WI38 (cell line): ENCODE data around the gene TMPRSS9.

ENCODE experiments used
- H3K4me3 ChIP-seq: 2 replicates; pipeline ENCODE4 v1.5.1; 2011; ENCODE audit warnings: low read depth, mild to moderate bottlenecking, control low read depth, low read length
- CTCF ChIP-seq: IDR thresholded peaks from 2 replicates; pipeline ENCODE4 v1.5.1; 2012; ENCODE audit warnings: low read depth, mild to moderate bottlenecking, control low read depth, low read length

The TMPRSS9 gene

DNA sequence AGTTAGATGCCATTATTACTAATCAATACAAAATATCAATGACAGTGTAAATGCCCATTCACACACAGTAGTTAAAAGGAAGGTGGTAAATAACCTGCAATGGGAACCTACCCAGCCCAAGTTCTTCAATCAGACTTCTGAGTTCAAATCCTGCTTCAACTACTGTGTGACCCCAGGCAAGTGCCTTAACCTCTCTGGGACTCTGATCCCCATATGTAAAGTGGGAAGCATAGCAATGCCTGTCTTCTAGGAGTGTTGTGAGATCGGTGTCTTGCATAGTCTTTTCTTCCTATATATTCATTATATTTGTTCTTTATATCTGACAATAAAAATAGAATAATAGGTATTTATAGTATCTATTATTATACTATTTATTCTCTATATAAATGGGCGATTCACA is 60.4 kb downstream of the TMPRSS9 start:
- TF ChIP-seq CTCF = no peak
- no peak overlapping the region for H3K4me3 ChIP-seq

- H3K4me3 ChIP-seq = no peak overlapping the region
- no peak for TF ChIP-seq CTCF
These were observed 61.7 kb downstream of the TMPRSS9 start for GRCh38 chr19:2421581-2422306.

DNA sequence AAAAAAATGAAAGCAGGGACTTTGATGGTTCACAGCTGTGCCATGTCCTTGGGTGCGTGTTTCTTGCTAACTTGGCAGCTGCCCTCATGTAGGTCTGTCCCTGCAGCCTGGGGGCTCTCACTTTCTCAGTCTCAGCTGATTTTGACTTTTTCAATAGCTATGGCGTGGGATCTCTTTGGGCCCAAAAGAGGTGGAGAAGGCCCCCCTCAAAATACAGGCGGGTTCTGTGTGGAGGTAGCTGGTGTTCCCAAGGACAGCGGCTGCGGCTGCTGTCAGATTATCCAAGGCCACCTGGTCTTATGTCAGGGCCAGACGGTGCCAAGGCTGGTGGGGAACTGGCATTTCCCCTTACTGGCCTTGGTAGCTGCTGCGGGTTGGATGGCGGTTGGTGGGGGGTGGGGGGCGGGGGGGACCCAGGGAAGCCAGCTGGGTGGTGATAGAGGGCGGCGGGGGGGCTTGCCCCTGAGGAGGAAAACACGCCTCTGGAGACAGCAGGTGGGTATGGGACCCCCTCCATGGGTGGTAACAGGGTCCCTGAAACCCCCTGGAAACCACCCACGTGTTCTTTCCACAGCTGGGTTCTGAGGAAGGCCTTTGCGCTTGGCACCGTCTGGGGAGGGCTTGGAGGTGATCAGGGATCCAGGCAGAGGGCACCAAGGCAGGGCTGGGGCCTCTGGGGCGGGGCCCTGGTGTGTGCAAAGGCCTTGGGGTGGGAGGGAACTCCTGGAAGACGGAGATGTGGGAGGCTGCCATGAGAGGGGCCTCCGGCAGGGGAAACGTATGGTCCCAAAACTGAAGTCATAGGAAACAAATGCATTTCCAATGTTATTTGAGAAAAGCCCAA is 63.2 kb downstream of the TMPRSS9 start:
- no peak for TF ChIP-seq CTCF
- H3K4me3 ChIP-seq = no peak overlapping the region

DNA sequence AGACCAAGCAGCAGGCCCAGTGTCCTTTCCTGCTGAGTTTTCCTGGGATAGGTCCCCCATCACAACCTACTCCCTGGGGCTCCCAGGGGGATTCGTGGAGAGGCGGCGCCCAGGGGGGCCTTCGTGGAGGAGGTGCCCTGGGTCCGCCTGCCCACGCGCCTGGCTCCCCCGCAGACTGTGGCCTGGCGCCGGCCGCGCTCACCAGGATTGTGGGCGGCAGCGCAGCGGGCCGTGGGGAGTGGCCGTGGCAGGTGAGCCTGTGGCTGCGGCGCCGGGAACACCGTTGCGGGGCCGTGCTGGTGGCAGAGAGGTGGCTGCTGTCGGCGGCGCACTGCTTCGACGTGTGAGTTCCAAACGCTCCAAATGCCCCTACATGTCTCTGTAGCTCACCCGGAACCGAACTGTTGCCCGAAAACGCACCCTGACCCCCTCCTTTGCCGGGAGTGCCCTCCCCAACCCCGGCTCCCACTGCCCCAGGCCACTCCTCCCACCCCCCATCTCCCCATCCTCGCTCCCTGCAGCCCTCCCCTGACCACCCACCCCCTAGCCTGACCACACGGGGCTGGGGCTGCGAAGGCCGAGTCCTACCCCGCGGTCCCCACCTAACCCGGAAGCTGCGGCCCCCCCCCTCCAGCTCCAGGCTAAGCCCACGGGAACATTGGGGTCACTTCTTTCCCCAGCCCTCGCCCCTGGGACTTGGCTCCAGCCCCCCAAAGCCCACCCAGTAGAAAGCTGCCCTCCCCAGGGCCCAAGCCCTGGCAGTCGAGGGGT is 64.0 kb downstream of the TMPRSS9 start:
- H3K4me3 ChIP-seq = no peak overlapping the region
- no peak for TF ChIP-seq CTCF

DNA sequence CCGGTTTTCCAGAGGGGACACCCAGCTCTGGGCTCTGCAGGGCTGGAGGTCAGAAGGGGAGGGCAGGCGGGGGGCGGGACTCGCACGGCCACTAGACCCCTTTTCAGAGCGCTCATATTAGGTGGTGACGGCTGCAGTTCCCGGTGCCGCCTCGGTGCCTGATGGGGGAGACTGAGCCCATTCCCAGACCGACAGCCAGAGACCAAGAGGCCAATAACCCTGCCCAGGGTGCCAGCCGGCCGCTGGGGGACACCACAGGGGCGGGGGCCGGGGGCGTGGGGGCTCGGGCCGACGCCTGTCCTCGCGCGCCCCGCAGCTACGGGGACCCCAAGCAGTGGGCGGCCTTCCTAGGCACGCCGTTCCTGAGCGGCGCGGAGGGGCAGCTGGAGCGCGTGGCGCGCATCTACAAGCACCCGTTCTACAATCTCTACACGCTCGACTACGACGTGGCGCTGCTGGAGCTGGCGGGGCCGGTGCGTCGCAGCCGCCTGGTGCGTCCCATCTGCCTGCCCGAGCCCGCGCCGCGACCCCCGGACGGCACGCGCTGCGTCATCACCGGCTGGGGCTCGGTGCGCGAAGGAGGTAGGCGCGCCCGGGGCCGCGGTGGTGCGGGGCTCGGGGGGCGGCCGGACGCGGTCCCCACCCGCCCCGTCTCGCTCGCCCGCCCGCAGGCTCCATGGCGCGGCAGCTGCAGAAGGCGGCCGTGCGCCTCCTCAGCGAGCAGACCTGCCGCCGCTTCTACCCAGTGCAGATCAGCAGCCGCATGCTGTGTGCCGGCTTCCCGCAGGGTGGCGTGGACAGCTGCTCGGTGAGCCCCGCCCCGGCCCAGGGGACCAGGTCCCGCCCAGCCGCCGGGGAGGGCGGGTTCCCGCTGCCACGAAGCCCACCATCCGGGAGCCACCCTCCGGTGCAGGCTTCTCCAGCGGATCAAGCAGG is 64.9 kb downstream of the TMPRSS9 start:
- no peak overlapping the region for H3K4me3 ChIP-seq
- no peak for TF ChIP-seq CTCF

- peak overlapping the region; percentile 91 for H3K4me3 ChIP-seq
- no peak for TF ChIP-seq CTCF
These were observed 65.8 kb downstream of the TMPRSS9 start for GRCh38 chr19:2425622-2426581.
